ENCODE results near the gene NTSR1.

GRCh38 chr20:62772619-62772989 is 64.0 kb downstream of the NTSR1 start:
- TF ChIP-seq POLR2A (IDR thresholded peaks at IDR 0.05) (no peak), CTCF (IDR thresholded peaks at IDR 0.05) (no peak)

All from testis (tissue), 2 donors.